ENCODE measurements around the gene SYT15B.
"Not testable (repeated sequence)": the region's sequence is repeated elsewhere in the genome, so short reads cannot be mapped to it uniquely, and the experiment has no call there.

The SYT15B gene

DNA sequence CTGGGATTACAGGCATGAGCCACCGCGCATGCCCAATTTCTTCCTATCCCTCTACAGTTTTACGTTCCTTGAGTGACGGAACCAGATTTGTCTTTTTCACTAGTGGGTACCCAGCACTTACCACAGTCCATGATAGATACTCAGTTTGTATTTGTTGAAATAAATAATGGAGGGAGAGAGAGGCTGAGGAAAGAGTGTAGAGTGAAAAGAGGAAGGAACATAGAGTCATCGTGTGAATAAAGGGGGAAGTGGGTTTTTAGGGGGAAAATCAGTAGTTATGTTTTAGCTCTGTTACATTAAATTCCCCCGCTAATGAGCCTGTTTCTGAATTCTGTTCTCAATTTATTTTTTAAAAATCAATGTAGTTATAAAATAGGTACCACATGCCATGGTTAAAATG lies 37.7 kb downstream of the SYT15B start:
- not testable (repeated sequence) for DNase-seq (ENCODE audit: low read depth)

DNA sequence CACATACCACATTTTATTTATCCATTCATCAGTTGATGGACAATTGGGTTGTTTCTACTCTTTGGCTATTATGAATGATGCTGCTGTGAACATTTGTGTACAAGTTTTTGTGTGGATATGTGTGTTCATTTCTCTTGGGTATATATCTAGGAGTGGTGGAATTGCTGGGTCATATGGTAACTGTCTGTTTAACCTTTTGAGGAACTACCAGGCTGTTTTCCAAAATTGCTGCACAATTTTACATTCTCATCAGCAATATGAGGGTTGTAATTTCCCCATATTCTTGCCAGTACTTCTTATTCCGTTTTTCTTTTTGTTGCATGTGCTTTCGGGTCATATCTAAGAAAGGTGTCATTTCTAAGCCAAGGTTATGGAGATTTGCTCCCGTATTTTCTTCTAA lies 38.3 kb downstream of the SYT15B start:
- DNase-seq (ENCODE audit: low read depth): not testable (repeated sequence)

DNA sequence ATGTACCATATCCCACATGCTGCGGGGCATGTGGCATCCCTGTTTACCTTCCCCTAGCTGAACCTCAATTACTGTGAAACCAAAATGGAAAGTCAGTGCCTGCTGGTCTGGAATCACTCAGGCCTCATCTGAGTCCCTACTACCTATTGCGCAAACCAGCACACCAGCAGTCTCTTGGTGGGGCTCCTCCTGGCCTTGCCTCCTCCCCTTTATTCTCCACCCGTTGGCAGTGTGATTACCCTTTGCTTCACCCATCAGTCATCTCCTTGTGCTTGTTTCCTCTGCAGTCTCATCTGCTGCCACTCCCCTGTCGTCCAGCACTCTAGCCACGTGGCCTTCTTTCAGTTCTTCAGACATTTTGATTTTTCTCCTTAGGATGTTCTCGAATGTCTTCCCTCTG lies 39.3 kb downstream of the SYT15B start:
- not testable (repeated sequence) for DNase-seq (ENCODE audit: low read depth)

DNA sequence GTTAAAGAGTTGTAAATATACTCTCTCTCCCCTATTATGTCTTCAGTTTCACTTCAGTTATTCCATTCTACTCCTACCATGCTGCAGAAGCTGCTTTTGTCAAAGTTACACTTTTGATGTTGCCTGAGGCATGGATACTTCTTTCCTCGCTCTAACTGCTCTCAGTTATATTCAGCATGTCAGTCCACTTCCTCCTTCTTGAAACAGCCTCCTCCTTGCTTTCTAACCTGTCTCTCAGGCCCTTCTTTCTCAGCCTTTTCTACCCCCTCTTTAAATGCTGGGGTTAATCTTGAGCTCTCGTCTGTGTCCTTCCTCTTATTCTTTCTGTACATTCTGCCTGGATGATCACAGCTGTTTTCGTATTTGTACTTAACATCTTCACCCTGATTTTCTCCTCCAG lies 40.0 kb downstream of the SYT15B start:
- not testable (repeated sequence) for DNase-seq (ENCODE audit: low read depth)

DNA sequence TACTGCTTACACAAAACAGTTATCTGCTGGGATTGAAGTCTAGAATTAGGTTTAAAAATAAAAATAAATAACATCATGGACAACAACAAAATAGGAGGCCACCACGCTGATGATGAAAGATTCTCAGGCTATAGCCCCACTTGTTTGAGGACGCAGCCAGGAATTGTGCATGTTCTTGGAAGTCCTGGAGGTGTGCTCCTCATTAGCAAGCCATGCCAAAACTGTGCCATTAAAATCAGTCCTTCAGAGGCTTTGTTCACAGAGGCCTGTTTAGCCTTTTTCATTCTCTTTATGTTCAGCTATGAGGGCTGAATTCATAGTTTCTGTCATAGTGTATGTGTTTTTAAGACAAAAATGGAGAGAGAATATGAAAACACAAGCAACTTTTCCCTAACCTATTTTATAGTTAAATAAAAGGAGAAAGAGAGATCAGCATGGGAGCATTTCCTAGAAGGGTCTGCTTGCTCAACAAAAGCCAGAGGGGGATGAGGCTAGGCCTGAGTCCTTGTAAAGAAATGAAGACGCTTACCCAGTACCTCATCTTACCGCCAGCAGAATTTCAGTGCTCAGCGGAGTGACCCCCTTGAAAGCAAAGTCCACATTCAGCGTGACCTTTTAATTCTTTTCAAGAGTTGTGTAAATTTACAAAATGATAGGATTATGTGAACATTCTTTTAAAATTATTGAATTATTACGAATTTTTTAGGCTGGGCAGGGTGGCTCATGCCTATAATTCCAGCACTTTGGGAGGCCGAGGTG lies 46.2 kb downstream of the SYT15B start:
- DNase-seq (ENCODE audit: low read depth): not testable (repeated sequence)
